GM23338 (cell line): ENCODE measurements around the gene EEA1. TPM values are rescaled to one million over a fixed set of nuclear protein-coding genes. Genes with fewer than 3 reads are reported as not detected.

Source experiments
- ATAC-seq: fragments of 200-7000 bp; cut with Tn5 transposase; 3 replicates; pipeline ENCODE4 v1.9.1; 2020
- DNase-seq: peaks from one replicate; pipeline ENCODE4 v3.0.0-alpha.2; 2015; ENCODE audit warnings: low spot score
- H2AFZ ChIP-seq: fragments of 200-600 bp; sonication (generic); 2 replicates; pipeline ENCODE4 v1.8.0; 2016; ENCODE audit warnings: antibody characterized with exemption, mild to moderate bottlenecking, moderate library complexity
- H3F3A ChIP-seq: fragments of 200-600 bp; sonication (generic); replicated peaks from 2 replicates; pipeline ENCODE4 v1.8.0; 2017; ENCODE audit warnings: antibody characterized with exemption, mixed run types, low read depth
- H3K27ac ChIP-seq: fragments of 200-600 bp; sonication (generic); 2 replicates; pipeline ENCODE4 v1.6.1; 2016; ENCODE audit warnings: low read depth
- H3K27me3 ChIP-seq: fragments of 200-600 bp; sonication (generic); 2 replicates; pipeline ENCODE4 v1.8.0; 2016; ENCODE audit warnings: mild to moderate bottlenecking, mixed run types, moderate library complexity; ENCODE audit not compliant: insufficient read depth
- H3K36me3 ChIP-seq: fragments of 200-600 bp; sonication (generic); 2 replicates; pipeline ENCODE4 v1.8.0; 2016; ENCODE audit warnings: mild to moderate bottlenecking; ENCODE audit not compliant: insufficient read depth
- H3K4me1 ChIP-seq: fragments of 200-600 bp; sonication (generic); 2 replicates; pipeline ENCODE4 v1.8.0; 2016; ENCODE audit warnings: mild to moderate bottlenecking, moderate library complexity; ENCODE audit not compliant: insufficient read depth
- H3K4me2 ChIP-seq: fragments of 200-600 bp; sonication (generic); 2 replicates; pipeline ENCODE4 v1.7.1; 2017; ENCODE audit warnings: mixed run types
- H3K4me3 ChIP-seq: fragments of 200-600 bp; sonication (generic); 2 replicates; pipeline ENCODE4 v1.6.1; 2016; ENCODE audit warnings: mixed run types
- H3K79me2 ChIP-seq: fragments of 200-600 bp; sonication (generic); replicated peaks from 2 replicates; pipeline ENCODE4 v1.8.0; 2017; ENCODE audit warnings: mild to moderate bottlenecking; ENCODE audit not compliant: insufficient read depth
- H3K9me2 ChIP-seq: fragments of 200-600 bp; sonication (generic); 2 replicates; pipeline ENCODE4 v1.8.0; 2017; ENCODE audit not compliant: insufficient read depth
- H4K20me1 ChIP-seq: fragments of 200-600 bp; sonication (generic); replicated peaks from 2 replicates; pipeline ENCODE4 v1.8.0; 2017; ENCODE audit warnings: mild to moderate bottlenecking; ENCODE audit not compliant: insufficient read depth
- H3K27ac Mint-ChIP-seq: 2 replicates; pipeline ENCODE4 v1.8.0; 2020; ENCODE audit warnings: inconsistent platforms, mild to moderate bottlenecking, moderate library complexity, mixed read lengths
- H3K27me3 Mint-ChIP-seq: 3 replicates; pipeline ENCODE4 v1.8.0; 2022; ENCODE audit warnings: low read depth, mild to moderate bottlenecking, moderate library complexity, mixed read lengths, inconsistent platforms; ENCODE audit not compliant: insufficient read depth, poor library complexity
- H3K36me3 Mint-ChIP-seq: 3 replicates; pipeline ENCODE4 v1.8.0; 2021; ENCODE audit warnings: low read depth, mild to moderate bottlenecking, inconsistent platforms, moderate library complexity, mixed read lengths
- H3K4me1 Mint-ChIP-seq: 3 replicates; pipeline ENCODE4 v1.8.0; 2020; ENCODE audit warnings: mild to moderate bottlenecking, inconsistent platforms, mixed read lengths
- H3K4me3 Mint-ChIP-seq: 3 replicates; pipeline ENCODE4 v1.8.0; 2021; ENCODE audit warnings: moderate library complexity, mild to moderate bottlenecking, inconsistent platforms, mixed read lengths
- H3K9me3 Mint-ChIP-seq: 3 replicates; pipeline ENCODE4 v1.8.0; 2020; ENCODE audit warnings: moderate library complexity, mild to moderate bottlenecking, inconsistent platforms, mixed read lengths
- EZH2 ChIP-seq: fragments of 200-600 bp; sonication (generic); IDR thresholded peaks from one replicate; pipeline ENCODE4 v1.8.0; 2017; ENCODE audit warnings: antibody characterized with exemption, mild to moderate bottlenecking, low read depth; ENCODE audit not compliant: unreplicated experiment
- EZH2phosphoT487 ChIP-seq: fragments of 200-600 bp; sonication (generic); IDR thresholded peaks from one replicate; pipeline ENCODE4 v1.8.1; 2018; ENCODE audit warnings: antibody characterized with exemption; ENCODE audit not compliant: unreplicated experiment
- JUNB ChIP-seq: IDR thresholded peaks from one replicate; pipeline ENCODE4 v1.6.1; 2016; ENCODE audit warnings: antibody characterized with exemption; ENCODE audit not compliant: unreplicated experiment
- NANOG ChIP-seq: IDR thresholded peaks from 2 replicates; pipeline ENCODE4 v1.6.1; 2016; ENCODE audit warnings: antibody characterized with exemption, borderline replicate concordance
- STAT1 ChIP-seq: IDR thresholded peaks from one replicate; pipeline ENCODE4 v1.6.1; 2016; ENCODE audit warnings: antibody characterized with exemption; ENCODE audit not compliant: unreplicated experiment
- polyA plus RNA-seq: library from polyadenylated mRNA; unstranded; fragments of >200 nt; fragmentation: Nextera tagmentation; extraction: Ambion mirVana; gene quantifications from 2 replicates; pipeline ENCODE4 v1.2.1, GENCODE V29; 2016
- total RNA-seq: library from RNA; depleted of rRNA; stranded (reverse); fragments of >200 nt; shearing (Covaris generic); gene quantifications from 2 replicates; pipeline ENCODE4 v1.2.3, GENCODE V29; 2014
- TF ChIP-seq, protein P1 (sequence below): fragments of 250-450 bp; sonication (Bioruptor Pico); IDR thresholded peaks from 2 replicates; pipeline ENCODE4 v1.5.0; 2020; ENCODE audit warnings: mild to moderate bottlenecking, moderate library complexity
- TF ChIP-seq, protein P2 (sequence below): IDR thresholded peaks from one replicate; pipeline ENCODE4 v1.6.1; 2018; ENCODE audit warnings: antibody characterized with exemption; ENCODE audit not compliant: unreplicated experiment

The EEA1 gene
- total and polyA plus RNA-seq, 2 experiments from 2014 or later: 10.0 to 41.1 TPM

GRCh38 chr12:92942905-92943304 lies 13.8 kb upstream of the EEA1 start:
- no peaks in the 10 kb centered on the region for H3F3A ChIP-seq
- no peaks in the 10 kb centered on the region for H3K36me3 ChIP-seq
- H4K20me1 ChIP-seq: no peaks in the 10 kb centered on the region
- no peaks in the 10 kb centered on the region for H3K27me3 ChIP-seq
- H3K79me2 ChIP-seq: no peaks in the 10 kb centered on the region
- peaks cover 2% of the 10 kb centered on the region; the same call in 1 of the 2 replicates for H3K9me2 ChIP-seq
- Mint-ChIP-seq H3K36me3 (no peaks in the 10 kb centered on the region), H3K4me1 (peaks cover 4% of the 10 kb centered on the region; the same call in 2 of the 3 replicates), H3K4me3 (no peak overlapping the region), H3K27me3 (no peaks in the 10 kb centered on the region), H3K27ac (no peak overlapping the region; the same call in 1 of the 2 replicates), H3K9me3 (no peaks in the 10 kb centered on the region)
- no peak for ATAC-seq
- H3K4me1 ChIP-seq: no peaks in the 10 kb centered on the region
- no peak overlapping the region for H3K4me2 ChIP-seq
- H2AFZ ChIP-seq: peak overlapping the region; percentile 67; the same call in 1 of the 2 replicates
- no peak for TF ChIP-seq NANOG
- no peak for TF ChIP-seq EZH2phosphoT487
- TF ChIP-seq STAT1: no peak
- TF ChIP-seq, protein P1, sequence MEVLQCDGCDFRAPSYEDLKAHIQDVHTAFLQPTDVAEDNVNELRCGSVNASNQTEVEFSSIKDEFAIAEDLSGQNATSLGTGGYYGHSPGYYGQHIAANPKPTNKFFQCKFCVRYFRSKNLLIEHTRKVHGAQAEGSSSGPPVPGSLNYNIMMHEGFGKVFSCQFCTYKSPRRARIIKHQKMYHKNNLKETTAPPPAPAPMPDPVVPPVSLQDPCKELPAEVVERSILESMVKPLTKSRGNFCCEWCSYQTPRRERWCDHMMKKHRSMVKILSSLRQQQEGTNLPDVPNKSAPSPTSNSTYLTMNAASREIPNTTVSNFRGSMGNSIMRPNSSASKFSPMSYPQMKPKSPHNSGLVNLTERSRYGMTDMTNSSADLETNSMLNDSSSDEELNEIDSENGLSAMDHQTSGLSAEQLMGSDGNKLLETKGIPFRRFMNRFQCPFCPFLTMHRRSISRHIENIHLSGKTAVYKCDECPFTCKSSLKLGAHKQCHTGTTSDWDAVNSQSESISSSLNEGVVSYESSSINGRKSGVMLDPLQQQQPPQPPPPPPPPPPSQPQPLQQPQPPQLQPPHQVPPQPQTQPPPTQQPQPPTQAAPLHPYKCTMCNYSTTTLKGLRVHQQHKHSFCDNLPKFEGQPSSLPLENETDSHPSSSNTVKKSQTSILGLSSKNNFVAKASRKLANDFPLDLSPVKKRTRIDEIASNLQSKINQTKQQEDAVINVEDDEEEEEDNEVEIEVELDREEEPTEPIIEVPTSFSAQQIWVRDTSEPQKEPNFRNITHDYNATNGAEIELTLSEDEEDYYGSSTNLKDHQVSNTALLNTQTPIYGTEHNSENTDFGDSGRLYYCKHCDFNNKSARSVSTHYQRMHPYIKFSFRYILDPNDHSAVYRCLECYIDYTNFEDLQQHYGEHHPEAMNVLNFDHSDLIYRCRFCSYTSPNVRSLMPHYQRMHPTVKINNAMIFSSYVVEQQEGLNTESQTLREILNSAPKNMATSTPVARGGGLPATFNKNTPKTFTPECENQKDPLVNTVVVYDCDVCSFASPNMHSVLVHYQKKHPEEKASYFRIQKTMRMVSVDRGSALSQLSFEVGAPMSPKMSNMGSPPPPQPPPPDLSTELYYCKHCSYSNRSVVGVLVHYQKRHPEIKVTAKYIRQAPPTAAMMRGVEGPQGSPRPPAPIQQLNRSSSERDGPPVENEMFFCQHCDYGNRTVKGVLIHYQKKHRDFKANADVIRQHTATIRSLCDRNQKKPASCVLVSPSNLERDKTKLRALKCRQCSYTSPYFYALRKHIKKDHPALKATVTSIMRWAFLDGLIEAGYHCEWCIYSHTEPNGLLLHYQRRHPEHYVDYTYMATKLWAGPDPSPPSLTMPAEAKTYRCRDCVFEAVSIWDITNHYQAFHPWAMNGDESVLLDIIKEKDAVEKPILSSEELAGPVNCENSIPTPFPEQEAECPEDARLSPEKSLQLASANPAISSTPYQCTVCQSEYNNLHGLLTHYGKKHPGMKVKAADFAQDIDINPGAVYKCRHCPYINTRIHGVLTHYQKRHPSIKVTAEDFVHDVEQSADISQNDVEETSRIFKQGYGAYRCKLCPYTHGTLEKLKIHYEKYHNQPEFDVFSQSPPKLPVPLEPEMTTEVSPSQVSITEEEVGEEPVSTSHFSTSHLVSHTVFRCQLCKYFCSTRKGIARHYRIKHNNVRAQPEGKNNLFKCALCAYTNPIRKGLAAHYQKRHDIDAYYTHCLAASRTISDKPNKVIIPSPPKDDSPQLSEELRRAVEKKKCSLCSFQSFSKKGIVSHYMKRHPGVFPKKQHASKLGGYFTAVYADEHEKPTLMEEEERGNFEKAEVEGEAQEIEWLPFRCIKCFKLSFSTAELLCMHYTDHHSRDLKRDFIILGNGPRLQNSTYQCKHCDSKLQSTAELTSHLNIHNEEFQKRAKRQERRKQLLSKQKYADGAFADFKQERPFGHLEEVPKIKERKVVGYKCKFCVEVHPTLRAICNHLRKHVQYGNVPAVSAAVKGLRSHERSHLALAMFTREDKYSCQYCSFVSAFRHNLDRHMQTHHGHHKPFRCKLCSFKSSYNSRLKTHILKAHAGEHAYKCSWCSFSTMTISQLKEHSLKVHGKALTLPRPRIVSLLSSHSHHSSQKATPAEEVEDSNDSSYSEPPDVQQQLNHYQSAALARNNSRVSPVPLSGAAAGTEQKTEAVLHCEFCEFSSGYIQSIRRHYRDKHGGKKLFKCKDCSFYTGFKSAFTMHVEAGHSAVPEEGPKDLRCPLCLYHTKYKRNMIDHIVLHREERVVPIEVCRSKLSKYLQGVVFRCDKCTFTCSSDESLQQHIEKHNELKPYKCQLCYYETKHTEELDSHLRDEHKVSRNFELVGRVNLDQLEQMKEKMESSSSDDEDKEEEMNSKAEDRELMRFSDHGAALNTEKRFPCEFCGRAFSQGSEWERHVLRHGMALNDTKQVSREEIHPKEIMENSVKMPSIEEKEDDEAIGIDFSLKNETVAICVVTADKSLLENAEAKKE (CRISPR knock-in tag): no peak
- no peak for TF ChIP-seq JUNB
- TF ChIP-seq, protein P2, sequence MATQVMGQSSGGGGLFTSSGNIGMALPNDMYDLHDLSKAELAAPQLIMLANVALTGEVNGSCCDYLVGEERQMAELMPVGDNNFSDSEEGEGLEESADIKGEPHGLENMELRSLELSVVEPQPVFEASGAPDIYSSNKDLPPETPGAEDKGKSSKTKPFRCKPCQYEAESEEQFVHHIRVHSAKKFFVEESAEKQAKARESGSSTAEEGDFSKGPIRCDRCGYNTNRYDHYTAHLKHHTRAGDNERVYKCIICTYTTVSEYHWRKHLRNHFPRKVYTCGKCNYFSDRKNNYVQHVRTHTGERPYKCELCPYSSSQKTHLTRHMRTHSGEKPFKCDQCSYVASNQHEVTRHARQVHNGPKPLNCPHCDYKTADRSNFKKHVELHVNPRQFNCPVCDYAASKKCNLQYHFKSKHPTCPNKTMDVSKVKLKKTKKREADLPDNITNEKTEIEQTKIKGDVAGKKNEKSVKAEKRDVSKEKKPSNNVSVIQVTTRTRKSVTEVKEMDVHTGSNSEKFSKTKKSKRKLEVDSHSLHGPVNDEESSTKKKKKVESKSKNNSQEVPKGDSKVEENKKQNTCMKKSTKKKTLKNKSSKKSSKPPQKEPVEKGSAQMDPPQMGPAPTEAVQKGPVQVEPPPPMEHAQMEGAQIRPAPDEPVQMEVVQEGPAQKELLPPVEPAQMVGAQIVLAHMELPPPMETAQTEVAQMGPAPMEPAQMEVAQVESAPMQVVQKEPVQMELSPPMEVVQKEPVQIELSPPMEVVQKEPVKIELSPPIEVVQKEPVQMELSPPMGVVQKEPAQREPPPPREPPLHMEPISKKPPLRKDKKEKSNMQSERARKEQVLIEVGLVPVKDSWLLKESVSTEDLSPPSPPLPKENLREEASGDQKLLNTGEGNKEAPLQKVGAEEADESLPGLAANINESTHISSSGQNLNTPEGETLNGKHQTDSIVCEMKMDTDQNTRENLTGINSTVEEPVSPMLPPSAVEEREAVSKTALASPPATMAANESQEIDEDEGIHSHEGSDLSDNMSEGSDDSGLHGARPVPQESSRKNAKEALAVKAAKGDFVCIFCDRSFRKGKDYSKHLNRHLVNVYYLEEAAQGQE: no peak
- no peak for TF ChIP-seq EZH2
- no peak for DNase-seq
- no peak overlapping the region for H3K27ac ChIP-seq
- H3K4me3 ChIP-seq: no peak overlapping the region
